ENCODE results near the gene MIPOL1. TPM values are rescaled to one million over a fixed set of nuclear protein-coding genes. Genes with fewer than 3 reads are reported as not detected.

The MIPOL1 gene
- total and polyA plus RNA-seq, 9 of the 15 experiments (the other 6 are each of a cell fraction or from before 2014, with no cell fraction given): 6.7 to 21.9 (median 12.4) TPM

DNA sequence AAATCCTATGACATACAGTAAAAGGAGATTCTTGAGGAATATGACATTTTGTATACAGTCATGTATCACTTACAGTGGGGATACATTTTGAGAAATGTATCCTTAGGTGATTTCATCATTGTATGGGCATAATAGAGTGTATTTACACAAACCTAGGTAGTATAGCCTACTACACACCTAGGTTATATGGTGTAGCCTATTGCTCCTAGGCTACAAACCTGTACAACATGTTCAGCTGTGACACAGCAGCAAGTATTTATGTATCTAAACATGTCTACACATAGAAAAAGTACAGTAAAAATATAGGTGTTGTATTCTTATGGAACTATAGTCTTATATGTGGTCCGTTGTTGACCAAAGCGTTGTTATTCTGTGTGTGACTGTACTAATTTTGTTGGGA, 218.5 kb downstream of the MIPOL1 start:
- in situ Hi-C loops (cut with MboI) (no loop called here), intact Hi-C loops (cut with micrococcal nuclease) (no loop called here)
- no peak for FAIRE-seq
- H3K36me3 ChIP-seq (ENCODE audit: control insufficient read depth, insufficient read depth, low read length): no peaks in the 10 kb centered on the region
- H3K9me3 ChIP-seq (replicated peaks; ENCODE audit: control insufficient read depth, insufficient read depth, low read depth, low read length): no peaks in the 10 kb centered on the region
- no peak for ATAC-seq
- H3K4me3 ChIP-seq: no peak overlapping the region
- H2AFZ ChIP-seq (ENCODE audit: low read depth, low read length): no peak overlapping the region
- 67% methylated on average over 2 of the region's 2 CpGs for WGBS (ENCODE audit: insufficient coverage, low coverage, missing lambda C conversion rate)
- no peak overlapping the region for H3K4me2 ChIP-seq (ENCODE audit: insufficient read depth, low read length)
- no peaks in the 10 kb centered on the region for H3K79me2 ChIP-seq (ENCODE audit: control insufficient read depth, insufficient read depth, low read length)
- H4K20me1 ChIP-seq (replicated peaks; ENCODE audit: control insufficient read depth, insufficient read depth, low read length): no peaks in the 10 kb centered on the region
- ChIA-PET CTCF (ENCODE audit: low intra/inter-chr PET ratio) (no interaction called here), POLR2A (no interaction called here)
- BruUV-seq (replicated peaks): no TSS peak
- no peak overlapping the region for H3K27ac ChIP-seq (ENCODE audit: extremely low read depth, low read depth, low read length)
- no peak for DNase-seq (ENCODE audit: extremely low read depth in 1 of 4, low spot score in 3 of 4)
- H3K4me1 ChIP-seq (replicated peaks in 1 of 2; ENCODE audit: control insufficient read depth in 2 of 2, insufficient read depth in 2 of 2, low read length in 2 of 2): no peaks in the 10 kb centered on the region
- H3K27me3 ChIP-seq (ENCODE audit: control insufficient read depth in 2 of 2, insufficient read depth in 2 of 2, low read length in 2 of 2): no peaks in the 10 kb centered on the region
- no peaks in the 10 kb centered on the region for H3K9me1 ChIP-seq (ENCODE audit: control insufficient read depth, insufficient read depth, low read length)
- H3K9ac ChIP-seq (ENCODE audit: insufficient read depth in 1 of 2, low read depth in 2 of 2, low read length in 2 of 2): no peak overlapping the region
- TF ChIP-seq HNRNPUL1 (IDR thresholded peaks at IDR 0.05; ENCODE audit: low read length) (no peak), MXI1 (IDR thresholded peaks at IDR 0.05; ENCODE audit: low read depth, low read length) (no peak), RBFOX2 (IDR thresholded peaks at IDR 0.05; ENCODE audit: low read depth, low read length) (no peak), ERF (CRISPR knock-in tag; IDR thresholded peaks at IDR 0.05) (no peak), BDP1 (IDR thresholded peaks at IDR 0.05; ENCODE audit: insufficient read depth, insufficient read length) (no peak), GTF2E2 (tag; IDR thresholded peaks at IDR 0.05) (no peak), BCL6 (CRISPR knock-in tag; IDR thresholded peaks at IDR 0.05) (no peak), RBM39 (optimal IDR thresholded peaks at IDR 0.05; ENCODE audit: low read depth, low read length) (no peak), NR1H2 (CRISPR knock-in tag; IDR thresholded peaks at IDR 0.05) (no peak), TBP (optimal IDR thresholded peaks at IDR 0.05; ENCODE audit: low read depth, low read length) (no peak), ELK1 (CRISPR knock-in tag; IDR thresholded peaks at IDR 0.05) (no peak)
- TF ChIP-seq, protein P1, sequence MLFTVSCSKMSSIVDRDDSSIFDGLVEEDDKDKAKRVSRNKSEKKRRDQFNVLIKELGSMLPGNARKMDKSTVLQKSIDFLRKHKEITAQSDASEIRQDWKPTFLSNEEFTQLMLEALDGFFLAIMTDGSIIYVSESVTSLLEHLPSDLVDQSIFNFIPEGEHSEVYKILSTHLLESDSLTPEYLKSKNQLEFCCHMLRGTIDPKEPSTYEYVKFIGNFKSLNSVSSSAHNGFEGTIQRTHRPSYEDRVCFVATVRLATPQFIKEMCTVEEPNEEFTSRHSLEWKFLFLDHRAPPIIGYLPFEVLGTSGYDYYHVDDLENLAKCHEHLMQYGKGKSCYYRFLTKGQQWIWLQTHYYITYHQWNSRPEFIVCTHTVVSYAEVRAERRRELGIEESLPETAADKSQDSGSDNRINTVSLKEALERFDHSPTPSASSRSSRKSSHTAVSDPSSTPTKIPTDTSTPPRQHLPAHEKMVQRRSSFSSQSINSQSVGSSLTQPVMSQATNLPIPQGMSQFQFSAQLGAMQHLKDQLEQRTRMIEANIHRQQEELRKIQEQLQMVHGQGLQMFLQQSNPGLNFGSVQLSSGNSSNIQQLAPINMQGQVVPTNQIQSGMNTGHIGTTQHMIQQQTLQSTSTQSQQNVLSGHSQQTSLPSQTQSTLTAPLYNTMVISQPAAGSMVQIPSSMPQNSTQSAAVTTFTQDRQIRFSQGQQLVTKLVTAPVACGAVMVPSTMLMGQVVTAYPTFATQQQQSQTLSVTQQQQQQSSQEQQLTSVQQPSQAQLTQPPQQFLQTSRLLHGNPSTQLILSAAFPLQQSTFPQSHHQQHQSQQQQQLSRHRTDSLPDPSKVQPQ (CRISPR knock-in tag; IDR thresholded peaks at IDR 0.05; ENCODE audit: borderline replicate concordance): no peak
- TF ChIP-seq, protein P2, sequence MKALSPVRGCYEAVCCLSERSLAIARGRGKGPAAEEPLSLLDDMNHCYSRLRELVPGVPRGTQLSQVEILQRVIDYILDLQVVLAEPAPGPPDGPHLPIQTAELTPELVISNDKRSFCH (CRISPR knock-in tag; IDR thresholded peaks at IDR 0.05): no peak
- TF ChIP-seq, protein P2 (tag; IDR thresholded peaks at IDR 0.05): no peak
- TF ChIP-seq, protein P3, sequence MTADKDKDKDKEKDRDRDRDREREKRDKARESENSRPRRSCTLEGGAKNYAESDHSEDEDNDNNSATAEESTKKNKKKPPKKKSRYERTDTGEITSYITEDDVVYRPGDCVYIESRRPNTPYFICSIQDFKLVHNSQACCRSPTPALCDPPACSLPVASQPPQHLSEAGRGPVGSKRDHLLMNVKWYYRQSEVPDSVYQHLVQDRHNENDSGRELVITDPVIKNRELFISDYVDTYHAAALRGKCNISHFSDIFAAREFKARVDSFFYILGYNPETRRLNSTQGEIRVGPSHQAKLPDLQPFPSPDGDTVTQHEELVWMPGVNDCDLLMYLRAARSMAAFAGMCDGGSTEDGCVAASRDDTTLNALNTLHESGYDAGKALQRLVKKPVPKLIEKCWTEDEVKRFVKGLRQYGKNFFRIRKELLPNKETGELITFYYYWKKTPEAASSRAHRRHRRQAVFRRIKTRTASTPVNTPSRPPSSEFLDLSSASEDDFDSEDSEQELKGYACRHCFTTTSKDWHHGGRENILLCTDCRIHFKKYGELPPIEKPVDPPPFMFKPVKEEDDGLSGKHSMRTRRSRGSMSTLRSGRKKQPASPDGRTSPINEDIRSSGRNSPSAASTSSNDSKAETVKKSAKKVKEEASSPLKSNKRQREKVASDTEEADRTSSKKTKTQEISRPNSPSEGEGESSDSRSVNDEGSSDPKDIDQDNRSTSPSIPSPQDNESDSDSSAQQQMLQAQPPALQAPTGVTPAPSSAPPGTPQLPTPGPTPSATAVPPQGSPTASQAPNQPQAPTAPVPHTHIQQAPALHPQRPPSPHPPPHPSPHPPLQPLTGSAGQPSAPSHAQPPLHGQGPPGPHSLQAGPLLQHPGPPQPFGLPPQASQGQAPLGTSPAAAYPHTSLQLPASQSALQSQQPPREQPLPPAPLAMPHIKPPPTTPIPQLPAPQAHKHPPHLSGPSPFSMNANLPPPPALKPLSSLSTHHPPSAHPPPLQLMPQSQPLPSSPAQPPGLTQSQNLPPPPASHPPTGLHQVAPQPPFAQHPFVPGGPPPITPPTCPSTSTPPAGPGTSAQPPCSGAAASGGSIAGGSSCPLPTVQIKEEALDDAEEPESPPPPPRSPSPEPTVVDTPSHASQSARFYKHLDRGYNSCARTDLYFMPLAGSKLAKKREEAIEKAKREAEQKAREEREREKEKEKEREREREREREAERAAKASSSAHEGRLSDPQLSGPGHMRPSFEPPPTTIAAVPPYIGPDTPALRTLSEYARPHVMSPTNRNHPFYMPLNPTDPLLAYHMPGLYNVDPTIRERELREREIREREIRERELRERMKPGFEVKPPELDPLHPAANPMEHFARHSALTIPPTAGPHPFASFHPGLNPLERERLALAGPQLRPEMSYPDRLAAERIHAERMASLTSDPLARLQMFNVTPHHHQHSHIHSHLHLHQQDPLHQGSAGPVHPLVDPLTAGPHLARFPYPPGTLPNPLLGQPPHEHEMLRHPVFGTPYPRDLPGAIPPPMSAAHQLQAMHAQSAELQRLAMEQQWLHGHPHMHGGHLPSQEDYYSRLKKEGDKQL (CRISPR knock-in tag; IDR thresholded peaks at IDR 0.05; ENCODE audit: borderline replicate concordance): no peak

All from K562 (cell line).